ENCODE results near the gene GNPTAB.

GRCh38 chr12:101748907-101749306 lies 81.9 kb downstream of the GNPTAB start:
- TF ChIP-seq CTCF (IDR thresholded peaks at IDR 0.05): no peak
- TF ChIP-seq POLR2A (IDR thresholded peaks at IDR 0.05): no peak
